HEK293 (cell line): ENCODE results near the gene C1QL2.

Source experiments
- CTCF ChIA-PET: fragments of 350-600 bp; formaldehyde crosslinking; extraction: SDS; loops from one replicate; lab custom pipeline; 2021; ENCODE audit warnings: antibody characterized with exemption; lab: Yijun Ruan, JAX
- POLR2A ChIA-PET: fragments of 300-600 bp; formaldehyde crosslinking; extraction: SDS; loops from one replicate; lab custom pipeline; 2020; ENCODE audit warnings: antibody characterized with exemption, inconsistent platforms; lab: Yijun Ruan, JAX
- H3K27ac ChIP-seq: fragments of 200-500 bp; sonication (Bioruptor generic); 2 replicates; pipeline ENCODE4 v1.5.1; 2014; ENCODE audit warnings: low read depth, low read length, control low read depth, inconsistent platforms; ENCODE audit errors: extremely low read depth
- H3K36me3 ChIP-seq, 2 experiments: fragments of 200-500 bp in 1 of 2; sonication (Bioruptor generic) in 1 of 2; 1 replicate in 1 of 2; 2 replicates in 1 of 2; pipeline ENCODE4 v1.5.1; 2014 to 2017; ENCODE audit warnings: inconsistent platforms in 2 of 2, low read length in 2 of 2; ENCODE audit not compliant: control insufficient read depth in 2 of 2, insufficient read depth in 1 of 2
- H3K4me1 ChIP-seq: fragments of 200-500 bp; sonication (Bioruptor generic); 2 replicates; pipeline ENCODE4 v1.5.1; 2014; ENCODE audit warnings: mild to moderate bottlenecking, low read length, inconsistent platforms; ENCODE audit not compliant: control insufficient read depth, insufficient read depth
- H3K4me3 ChIP-seq: 2 replicates; pipeline ENCODE4 v1.5.1; 2011; ENCODE audit warnings: low read depth, mild to moderate bottlenecking, control low read depth, low read length, moderate library complexity
- H3K9me3 ChIP-seq: fragments of 200-500 bp; sonication (Bioruptor generic); 2 replicates; pipeline ENCODE4 v1.5.1; 2014; ENCODE audit warnings: low read depth, low read length, inconsistent platforms; ENCODE audit not compliant: control insufficient read depth, insufficient read depth
- EGR2 ChIP-seq: fragments of 450-650 bp; formaldehyde crosslinking; IDR thresholded peaks from 2 replicates; pipeline ENCODE4 v1.5.1; 2016; ENCODE audit warnings: low read depth, missing biosample characterization, missing genetic modification characterization
- FEZF1 ChIP-seq: fragments of 450-650 bp; formaldehyde crosslinking; IDR thresholded peaks from 2 replicates; pipeline ENCODE4 v1.5.1; 2016; ENCODE audit warnings: missing biosample characterization, missing genetic modification characterization
- KLF10 ChIP-seq: fragments of 450-650 bp; IDR thresholded peaks from 2 replicates; pipeline ENCODE4 v1.5.1; 2018; ENCODE audit warnings: missing biosample characterization, mild to moderate bottlenecking, missing genetic modification characterization
- KLF7 ChIP-seq: fragments of 450-650 bp; formaldehyde crosslinking; IDR thresholded peaks from 2 replicates; pipeline ENCODE4 v1.5.1; 2016; ENCODE audit warnings: missing biosample characterization, missing genetic modification characterization, borderline replicate concordance
- MYNN ChIP-seq: fragments of 450-650 bp; formaldehyde crosslinking; IDR thresholded peaks from 2 replicates; pipeline ENCODE4 v1.5.1; 2016; ENCODE audit warnings: missing biosample characterization, missing genetic modification characterization, borderline replicate concordance
- SCRT2 ChIP-seq: fragments of 450-650 bp; formaldehyde crosslinking; IDR thresholded peaks from 2 replicates; pipeline ENCODE4 v1.5.1; 2016; ENCODE audit warnings: missing biosample characterization, missing genetic modification characterization
- YY1 ChIP-seq: fragments of 450-650 bp; formaldehyde crosslinking; IDR thresholded peaks from 2 replicates; pipeline ENCODE4 v1.5.1; 2018; ENCODE audit warnings: missing biosample characterization, missing genetic modification characterization
- ZBTB17 ChIP-seq: fragments of 450-650 bp; formaldehyde crosslinking; IDR thresholded peaks from 2 replicates; pipeline ENCODE4 v1.5.1; 2016; ENCODE audit warnings: missing biosample characterization, missing genetic modification characterization
- ZFP37 ChIP-seq: fragments of 450-650 bp; formaldehyde crosslinking; IDR thresholded peaks from 2 replicates; pipeline ENCODE4 v1.5.1; 2016; ENCODE audit warnings: missing biosample characterization, missing genetic modification characterization
- ZNF19 ChIP-seq: fragments of 450-650 bp; formaldehyde crosslinking; IDR thresholded peaks from 2 replicates; pipeline ENCODE4; 2016; ENCODE audit warnings: missing biosample characterization, missing genetic modification characterization, low read depth
- ZNF2 ChIP-seq: fragments of 450-650 bp; formaldehyde crosslinking; IDR thresholded peaks from 2 replicates; pipeline ENCODE4 v1.5.1; 2016; ENCODE audit warnings: missing biosample characterization, missing genetic modification characterization
- ZNF211 ChIP-seq: fragments of 450-650 bp; formaldehyde crosslinking; IDR thresholded peaks from 2 replicates; pipeline ENCODE4 v1.5.1; 2016; ENCODE audit warnings: low read depth, missing biosample characterization, missing genetic modification characterization
- ZNF23 ChIP-seq: fragments of 450-650 bp; formaldehyde crosslinking; IDR thresholded peaks from 2 replicates; pipeline ENCODE4 v1.5.1; 2016; ENCODE audit warnings: missing biosample characterization, missing genetic modification characterization, borderline replicate concordance
- ZNF248 ChIP-seq: fragments of 450-650 bp; formaldehyde crosslinking; IDR thresholded peaks from 2 replicates; pipeline ENCODE4 v1.5.1; 2017; ENCODE audit warnings: missing biosample characterization, missing genetic modification characterization
- ZNF311 ChIP-seq: fragments of 450-650 bp; formaldehyde crosslinking; IDR thresholded peaks from 2 replicates; pipeline ENCODE4 v1.5.1; 2017; ENCODE audit warnings: missing biosample characterization, missing genetic modification characterization, borderline replicate concordance
- ZNF366 ChIP-seq: fragments of 450-650 bp; formaldehyde crosslinking; conservative IDR thresholded peaks from 2 replicates; pipeline ENCODE4 v1.5.1; 2016; ENCODE audit warnings: missing biosample characterization, missing genetic modification characterization
- ZNF501 ChIP-seq: fragments of 450-650 bp; formaldehyde crosslinking; IDR thresholded peaks from 2 replicates; pipeline ENCODE4 v1.5.1; 2016; ENCODE audit warnings: missing biosample characterization, missing genetic modification characterization
- ZNF792 ChIP-seq: fragments of 450-650 bp; formaldehyde crosslinking; IDR thresholded peaks from 2 replicates; pipeline ENCODE4 v1.5.1; 2016; ENCODE audit warnings: missing biosample characterization, missing genetic modification characterization
- ZSCAN16 ChIP-seq: fragments of 450-650 bp; formaldehyde crosslinking; IDR thresholded peaks from 2 replicates; pipeline ENCODE4 v1.5.1; 2016; ENCODE audit warnings: missing biosample characterization, missing genetic modification characterization
- TF ChIP-seq, protein P1 (sequence below): fragments of 450-650 bp; formaldehyde crosslinking; IDR thresholded peaks from 2 replicates; pipeline ENCODE4 v1.5.1; 2016; ENCODE audit warnings: missing biosample characterization, missing genetic modification characterization
- TF ChIP-seq, protein P2 (sequence below): fragments of 450-650 bp; formaldehyde crosslinking; IDR thresholded peaks from 2 replicates; pipeline ENCODE4 v1.5.1; 2016; ENCODE audit warnings: missing biosample characterization, missing genetic modification characterization
- TF ChIP-seq, protein P3 (sequence below): fragments of 450-650 bp; formaldehyde crosslinking; IDR thresholded peaks from 2 replicates; pipeline ENCODE4 v1.5.1; 2017; ENCODE audit warnings: missing biosample characterization, mild to moderate bottlenecking, missing genetic modification characterization, moderate library complexity

C1QL2 gene

DNA sequence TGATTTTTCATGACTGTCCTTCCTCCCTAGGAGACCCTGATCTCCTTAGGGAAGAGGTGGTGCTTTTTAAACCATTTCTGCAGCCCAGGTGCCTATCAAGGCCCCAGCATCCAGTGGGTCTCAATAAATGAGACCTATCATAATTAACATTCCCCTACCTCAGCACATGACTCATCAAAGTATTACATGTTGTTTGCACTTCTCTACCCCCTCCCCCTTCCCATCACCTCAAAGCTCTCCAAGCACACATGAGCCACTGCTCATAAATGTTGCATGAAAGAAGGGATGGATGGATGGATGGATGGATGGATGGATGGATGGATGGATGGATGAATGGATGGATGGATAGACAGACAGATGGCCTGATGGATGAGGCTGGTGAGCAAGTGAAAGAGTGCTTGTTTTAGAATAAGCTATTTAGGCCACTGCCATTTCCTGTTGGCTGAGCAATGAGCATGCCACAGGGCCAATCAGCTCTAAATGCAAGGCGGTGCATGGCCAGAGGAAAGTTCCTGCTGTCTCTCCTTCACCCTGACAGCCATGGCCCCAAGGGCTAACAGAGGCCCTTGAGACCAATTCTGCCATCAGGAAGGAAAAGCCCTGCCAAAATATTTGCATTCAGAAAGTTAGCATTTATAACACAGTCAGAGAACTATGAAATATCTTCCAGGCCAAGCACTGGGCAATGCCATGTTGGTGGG is 44.2 kb upstream of the C1QL2 start:
- Histone ChIP-seq H3K4me3 (no peak overlapping the region), H3K36me3 (no peaks in the 10 kb centered on the region), H3K4me1 (no peaks in the 10 kb centered on the region), H3K9me3 (no peaks in the 10 kb centered on the region), H3K27ac (no peak overlapping the region)
- CTCF ChIA-PET, result interaction anchor here (0.7 kb wide), 1 partner anchor 141 kb away, joined by 3 read pairs; no protein-coding TSS in a partner anchor
- POLR2A ChIA-PET, result no interaction called here
- TF ChIP-seq ZNF792 (tag by site-specific recombination) (no peak), ZNF366 (peak; percentile 93), ZBTB17 (tag by site-specific recombination) (peak; percentile 24; the same call in 1 of the 2 replicates)

DNA sequence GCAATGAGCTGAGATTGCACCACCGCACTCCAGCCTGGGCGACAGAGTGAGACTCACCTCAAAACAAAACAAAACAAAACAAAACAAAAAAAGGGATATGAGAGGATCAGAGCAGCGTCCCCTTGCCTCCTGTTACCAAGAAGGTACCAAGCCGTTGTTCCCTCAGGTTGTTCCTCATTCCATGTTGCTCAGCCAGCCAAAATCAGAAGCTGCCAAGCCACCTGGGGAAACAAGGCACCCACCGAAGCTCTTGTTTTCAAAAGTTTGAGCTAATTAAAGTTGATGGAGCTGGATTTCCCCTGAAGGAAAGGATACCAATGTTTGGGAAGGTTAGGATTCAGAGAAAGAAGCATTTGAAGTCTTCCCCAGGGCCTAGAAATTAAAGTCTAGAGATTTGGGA is 43.3 kb upstream of the C1QL2 start:
- CTCF ChIA-PET, result interaction anchor here (0.6 to 0.9 kb wide), 3 partner anchors 18 to 347 kb away, joined by 3 read pairs; no protein-coding TSS in a partner anchor
- POLR2A ChIA-PET, result interaction anchor here (1.4 kb wide), 1 partner anchor 19 kb away, joined by 3 read pairs; no protein-coding TSS in a partner anchor
- Histone ChIP-seq H3K9me3 (no peaks in the 10 kb centered on the region), H3K4me1 (no peaks in the 10 kb centered on the region), H3K4me3 (no peak overlapping the region), H3K36me3 (no peaks in the 10 kb centered on the region), H3K27ac (no peak overlapping the region)
- TF ChIP-seq EGR2 (tag by site-specific recombination) (no peak), SCRT2 (no peak), MYNN (tag by site-specific recombination) (no peak), YY1 (no peak), ZSCAN16 (tag by site-specific recombination) (no peak), ZNF311 (no peak)
- TF ChIP-seq, protein P1, sequence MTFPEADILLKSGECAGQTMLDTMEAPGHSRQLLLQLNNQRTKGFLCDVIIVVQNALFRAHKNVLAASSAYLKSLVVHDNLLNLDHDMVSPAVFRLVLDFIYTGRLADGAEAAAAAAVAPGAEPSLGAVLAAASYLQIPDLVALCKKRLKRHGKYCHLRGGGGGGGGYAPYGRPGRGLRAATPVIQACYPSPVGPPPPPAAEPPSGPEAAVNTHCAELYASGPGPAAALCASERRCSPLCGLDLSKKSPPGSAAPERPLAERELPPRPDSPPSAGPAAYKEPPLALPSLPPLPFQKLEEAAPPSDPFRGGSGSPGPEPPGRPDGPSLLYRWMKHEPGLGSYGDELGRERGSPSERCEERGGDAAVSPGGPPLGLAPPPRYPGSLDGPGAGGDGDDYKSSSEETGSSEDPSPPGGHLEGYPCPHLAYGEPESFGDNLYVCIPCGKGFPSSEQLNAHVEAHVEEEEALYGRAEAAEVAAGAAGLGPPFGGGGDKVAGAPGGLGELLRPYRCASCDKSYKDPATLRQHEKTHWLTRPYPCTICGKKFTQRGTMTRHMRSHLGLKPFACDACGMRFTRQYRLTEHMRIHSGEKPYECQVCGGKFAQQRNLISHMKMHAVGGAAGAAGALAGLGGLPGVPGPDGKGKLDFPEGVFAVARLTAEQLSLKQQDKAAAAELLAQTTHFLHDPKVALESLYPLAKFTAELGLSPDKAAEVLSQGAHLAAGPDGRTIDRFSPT (tag by site-specific recombination), result no peak

DNA sequence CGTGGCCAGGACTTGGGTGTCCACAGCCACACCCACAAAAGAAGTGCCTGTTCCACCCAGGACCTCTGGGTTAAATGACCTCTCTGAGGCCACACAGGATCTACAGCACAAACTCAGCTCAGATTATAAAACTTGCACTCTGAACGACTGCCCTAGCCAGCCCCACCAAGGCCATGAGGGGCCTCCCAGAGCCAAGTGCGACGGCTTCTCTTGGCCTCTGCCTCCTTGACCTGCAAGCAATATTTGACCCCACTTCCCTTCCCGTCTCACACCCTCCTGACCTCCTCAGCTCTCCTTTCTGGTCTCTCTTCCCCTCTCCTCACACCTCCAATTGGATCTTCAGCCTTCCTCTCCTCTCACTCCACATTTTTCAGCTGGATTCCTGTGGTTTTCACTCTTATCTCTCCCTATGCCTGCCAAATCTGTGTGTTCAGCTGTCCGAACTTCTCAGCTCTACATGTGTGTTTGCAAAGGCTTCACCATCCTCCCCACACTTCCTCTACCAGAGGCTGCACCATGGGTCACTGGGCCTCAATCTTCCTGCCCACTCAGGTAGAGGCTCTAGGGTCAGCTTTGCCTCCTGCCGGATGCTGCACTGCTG is 39.8 kb upstream of the C1QL2 start:
- no peaks in the 10 kb centered on the region for H3K4me1 ChIP-seq
- H3K9me3 ChIP-seq, result no peaks in the 10 kb centered on the region
- no peak overlapping the region for H3K27ac ChIP-seq
- ChIA-PET CTCF (interaction anchor here (0.7 to 1.1 kb wide), 3 partner anchors 23 to 316 kb away, joined by 3 to 6 read pairs (median 4); no protein-coding TSS in a partner anchor), POLR2A (no interaction called here)
- H3K36me3 ChIP-seq, result no peaks in the 10 kb centered on the region
- no peak overlapping the region for H3K4me3 ChIP-seq
- TF ChIP-seq FEZF1 (tag by site-specific recombination) (no peak), ZNF2 (tag by site-specific recombination) (no peak), ZNF211 (tag by site-specific recombination) (no peak), ZNF19 (tag by site-specific recombination) (no peak), KLF10 (no peak), ZNF248 (tag by site-specific recombination) (no peak), ZNF501 (no peak), ZFP37 (tag by site-specific recombination) (no peak), ZNF23 (tag by site-specific recombination) (no peak), KLF7 (tag by site-specific recombination) (no peak)
- TF ChIP-seq, protein P2, sequence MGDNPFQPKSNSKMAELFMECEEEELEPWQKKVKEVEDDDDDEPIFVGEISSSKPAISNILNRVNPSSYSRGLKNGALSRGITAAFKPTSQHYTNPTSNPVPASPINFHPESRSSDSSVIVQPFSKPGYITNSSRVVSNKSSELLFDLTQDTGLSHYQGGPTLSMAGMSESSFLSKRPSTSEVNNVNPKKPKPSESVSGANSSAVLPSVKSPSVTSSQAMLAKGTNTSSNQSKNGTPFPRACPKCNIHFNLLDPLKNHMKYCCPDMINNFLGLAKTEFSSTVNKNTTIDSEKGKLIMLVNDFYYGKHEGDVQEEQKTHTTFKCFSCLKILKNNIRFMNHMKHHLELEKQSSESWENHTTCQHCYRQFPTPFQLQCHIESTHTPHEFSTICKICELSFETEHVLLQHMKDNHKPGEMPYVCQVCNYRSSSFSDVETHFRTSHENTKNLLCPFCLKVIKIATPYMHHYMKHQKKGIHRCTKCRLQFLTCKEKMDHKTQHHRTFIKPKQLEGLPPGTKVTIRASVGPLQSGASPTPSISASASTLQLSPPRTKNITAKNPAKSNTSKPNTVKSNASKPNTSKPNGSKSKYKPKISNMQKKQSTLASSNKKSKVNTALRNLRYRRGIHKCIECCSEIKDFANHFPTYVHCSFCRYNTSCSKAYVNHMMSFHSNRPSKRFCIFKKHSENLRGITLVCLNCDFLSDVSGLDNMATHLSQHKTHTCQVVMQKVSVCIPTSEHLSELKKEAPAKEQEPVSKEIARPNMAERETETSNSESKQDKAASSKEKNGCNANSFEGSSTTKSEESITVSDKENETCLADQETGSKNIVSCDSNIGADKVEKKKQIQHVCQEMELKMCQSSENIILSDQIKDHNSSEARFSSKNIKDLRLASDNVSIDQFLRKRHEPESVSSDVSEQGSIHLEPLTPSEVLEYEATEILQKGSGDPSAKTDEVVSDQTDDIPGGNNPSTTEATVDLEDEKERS (tag by site-specific recombination), result no peak
- TF ChIP-seq, protein P3, sequence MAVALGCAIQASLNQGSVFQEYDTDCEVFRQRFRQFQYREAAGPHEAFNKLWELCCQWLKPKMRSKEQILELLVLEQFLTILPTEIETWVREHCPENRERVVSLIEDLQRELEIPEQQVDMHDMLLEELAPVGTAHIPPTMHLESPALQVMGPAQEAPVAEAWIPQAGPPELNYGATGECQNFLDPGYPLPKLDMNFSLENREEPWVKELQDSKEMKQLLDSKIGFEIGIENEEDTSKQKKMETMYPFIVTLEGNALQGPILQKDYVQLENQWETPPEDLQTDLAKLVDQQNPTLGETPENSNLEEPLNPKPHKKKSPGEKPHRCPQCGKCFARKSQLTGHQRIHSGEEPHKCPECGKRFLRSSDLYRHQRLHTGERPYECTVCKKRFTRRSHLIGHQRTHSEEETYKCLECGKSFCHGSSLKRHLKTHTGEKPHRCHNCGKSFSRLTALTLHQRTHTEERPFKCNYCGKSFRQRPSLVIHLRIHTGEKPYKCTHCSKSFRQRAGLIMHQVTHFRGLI, result no peak
- TF ChIP-seq, all 188 proteins: peak for 0
